ENCODE results near the gene TCERG1L. TPM values are rescaled to one million over a fixed set of nuclear protein-coding genes. Genes with fewer than 3 reads are reported as not detected.
"Not testable (repeated sequence)": the region's sequence is repeated elsewhere in the genome, so short reads cannot be mapped to it uniquely, and the experiment has no call there.

TCERG1L gene
- total RNA-seq, 1 experiment from 2014 or later, result 1.5 TPM

- CTCF ChIA-PET; ATAC-seq; H3K4me1 Mint-ChIP-seq; POLR2A ChIA-PET; DNase-seq (ENCODE audit: low spot score); H3K4me3 Mint-ChIP-seq; H3K27ac Mint-ChIP-seq: not testable (repeated sequence)
- Mint-ChIP-seq H3K9me3 (peaks cover 65% of the 10 kb centered on the region), H3K27me3 (ENCODE audit: low read depth) (peaks cover 13% of the 10 kb centered on the region), H3K36me3 (peaks cover 61% of the 10 kb centered on the region)
These were observed 76.9 kb downstream of the TCERG1L start for GRCh38 chr10:131234606-131235005.

GRCh38 chr10:131233611-131234258, 77.8 kb downstream of the TCERG1L start:
- H3K4me3 Mint-ChIP-seq, result no peak overlapping the region
- peaks cover 62% of the 10 kb centered on the region for H3K36me3 Mint-ChIP-seq
- no peak for DNase-seq (ENCODE audit: low spot score)
- H3K4me1 Mint-ChIP-seq, result no peaks in the 10 kb centered on the region
- H3K27ac Mint-ChIP-seq, result no peak overlapping the region
- ATAC-seq, result no peak
- H3K9me3 Mint-ChIP-seq, result peaks cover 65% of the 10 kb centered on the region
- TF ChIP-seq CREB1 (CRISPR knock-in tag; IDR thresholded peaks at IDR 0.05), result no peak
- TF ChIP-seq ELF4 (CRISPR knock-in tag; IDR thresholded peaks at IDR 0.05; ENCODE audit: low read depth), result no peak
- TF ChIP-seq CREM (CRISPR knock-in tag; IDR thresholded peaks at IDR 0.05), result no peak
- no peak for TF ChIP-seq FOXJ3 (CRISPR knock-in tag; IDR thresholded peaks at IDR 0.05; ENCODE audit: borderline replicate concordance)
- no peak for TF ChIP-seq KAT7 (CRISPR knock-in tag; IDR thresholded peaks at IDR 0.05; ENCODE audit: borderline replicate concordance)
- no peak for TF ChIP-seq IRF2 (CRISPR knock-in tag; IDR thresholded peaks at IDR 0.05; ENCODE audit: borderline replicate concordance, low read depth)
- no peak for TF ChIP-seq E2F4 (CRISPR knock-in tag; IDR thresholded peaks at IDR 0.05; ENCODE audit: borderline replicate concordance, low read depth)
- TF ChIP-seq TEAD1 (CRISPR knock-in tag; IDR thresholded peaks at IDR 0.05), result no peak
- no peak for TF ChIP-seq ATF3 (CRISPR knock-in tag; conservative IDR thresholded peaks at IDR 0.05)
- no peak for TF ChIP-seq OVOL2 (CRISPR knock-in tag; IDR thresholded peaks at IDR 0.05; ENCODE audit: borderline replicate concordance)
- TF ChIP-seq E2F1 (CRISPR knock-in tag; IDR thresholded peaks at IDR 0.05), result no peak
- TF ChIP-seq USF2 (CRISPR knock-in tag; IDR thresholded peaks at IDR 0.05), result no peak
- no peak for TF ChIP-seq MYBL2 (CRISPR knock-in tag; IDR thresholded peaks at IDR 0.05)
- TF ChIP-seq AR (CRISPR knock-in tag; IDR thresholded peaks at IDR 0.05), result no peak
- TF ChIP-seq EMX1 (CRISPR knock-in tag; IDR thresholded peaks at IDR 0.05), result no peak
- peaks cover 13% of the 10 kb centered on the region for H3K27me3 Mint-ChIP-seq (ENCODE audit: low read depth)
- CTCF ChIA-PET, result no interaction called here
- POLR2A ChIA-PET, result no interaction called here

- H3K4me3 Mint-ChIP-seq, result no peak overlapping the region
- TF ChIP-seq ZNF317 (CRISPR knock-in tag; IDR thresholded peaks at IDR 0.05; ENCODE audit: borderline replicate concordance, low read depth), result no peak
- TF ChIP-seq ATF2 (CRISPR knock-in tag; IDR thresholded peaks at IDR 0.05; ENCODE audit: borderline replicate concordance, low read depth), result no peak
- no peaks in the 10 kb centered on the region for H3K4me1 Mint-ChIP-seq
- POLR2A ChIA-PET, result no interaction called here
- DNase-seq (ENCODE audit: low spot score) (no peak), ATAC-seq (no peak)
- CTCF ChIA-PET, result no interaction called here
- no peak overlapping the region for H3K27ac Mint-ChIP-seq
- H3K27me3 Mint-ChIP-seq (ENCODE audit: low read depth), result peaks cover 17% of the 10 kb centered on the region
- peaks cover 62% of the 10 kb centered on the region for H3K36me3 Mint-ChIP-seq
- peaks cover 62% of the 10 kb centered on the region for H3K9me3 Mint-ChIP-seq
These were observed 79.5 kb downstream of the TCERG1L start for GRCh38 chr10:131231965-131232541.

All from WTC11 (cell line).